ENCODE data around the gene EBF3.

- TF ChIP-seq CTCF (IDR thresholded peaks at IDR 0.05) (no peak), EZH2 (IDR thresholded peaks at IDR 0.05) (no peak)
Measured at GRCh38 chr10:129941199-129942018, 22.7 kb downstream of the EBF3 start.
